H9 (cell line): ENCODE measurements around the gene ZFPM1. TPM values are rescaled to one million over a fixed set of nuclear protein-coding genes. Genes with fewer than 3 reads are reported as not detected.

Experiments
- DNase-seq: peaks from one replicate; pipeline ENCODE4 v3.0.0-alpha.2; 2017
- H2AFZ ChIP-seq: one replicate; pipeline ENCODE4 v1.6.1; 2013; ENCODE audit warnings: mild to moderate bottlenecking, low read length, control low read depth, moderate library complexity
- H2AK5ac ChIP-seq: 2 replicates; pipeline ENCODE4 v1.6.1; 2013; ENCODE audit warnings: low read length, control low read depth, mixed read lengths; ENCODE audit not compliant: insufficient read length
- H2BK120ac ChIP-seq: one replicate; pipeline ENCODE4 v1.6.1; 2013; ENCODE audit warnings: low read depth, mild to moderate bottlenecking, low read length, control low read depth, inconsistent platforms; ENCODE audit not compliant: poor library complexity, severe bottlenecking
- H2BK12ac ChIP-seq: 2 replicates; pipeline ENCODE4 v1.6.1; 2013; ENCODE audit warnings: low read length, control low read depth, mixed read lengths, low read depth; ENCODE audit not compliant: insufficient read length
- H2BK15ac ChIP-seq: 2 replicates; pipeline ENCODE4 v1.6.1; 2013; ENCODE audit warnings: low read depth, low read length, control low read depth
- H2BK20ac ChIP-seq: one replicate; pipeline ENCODE4 v1.6.1; 2013; ENCODE audit warnings: low read depth, mild to moderate bottlenecking, low read length, control low read depth, inconsistent platforms; ENCODE audit not compliant: poor library complexity, severe bottlenecking
- H2BK5ac ChIP-seq: 2 replicates; pipeline ENCODE4 v1.6.1; 2013; ENCODE audit warnings: low read length, control low read depth, mixed read lengths; ENCODE audit not compliant: insufficient read length
- H3K14ac ChIP-seq: 2 replicates; pipeline ENCODE4 v1.6.1; 2013; ENCODE audit warnings: low read length, control low read depth; ENCODE audit not compliant: insufficient read depth
- H3K18ac ChIP-seq: 2 replicates; pipeline ENCODE4 v1.6.1; 2013; ENCODE audit warnings: low read depth, mild to moderate bottlenecking, mixed read lengths, low read length, control low read depth; ENCODE audit not compliant: insufficient read length
- H3K23ac ChIP-seq: 2 replicates; pipeline ENCODE4 v1.6.1; 2013; ENCODE audit warnings: low read length, control low read depth, mixed read lengths, low read depth; ENCODE audit not compliant: insufficient read length
- H3K23me2 ChIP-seq: 2 replicates; pipeline ENCODE4 v1.6.1; 2013; ENCODE audit warnings: low read depth, mild to moderate bottlenecking, mixed read lengths, low read length, control low read depth; ENCODE audit not compliant: insufficient read length, poor library complexity, severe bottlenecking
- H3K27ac ChIP-seq: 2 replicates; pipeline ENCODE4 v1.5.1; 2013; ENCODE audit warnings: low read length, control low read depth, mixed read lengths, low read depth; ENCODE audit not compliant: insufficient read length
- H3K27me3 ChIP-seq: 2 replicates; pipeline ENCODE4 v1.6.1; 2013; ENCODE audit warnings: low read length, control low read depth, inconsistent platforms; ENCODE audit not compliant: insufficient read depth
- H3K4ac ChIP-seq: 2 replicates; pipeline ENCODE4 v1.6.1; 2013; ENCODE audit warnings: low read depth, mild to moderate bottlenecking, control low read depth, inconsistent platforms, low read length, moderate library complexity
- H3K4me1 ChIP-seq: 2 replicates; pipeline ENCODE4 v1.6.1; 2013; ENCODE audit warnings: low read length, control low read depth, inconsistent platforms; ENCODE audit not compliant: insufficient read depth
- H3K4me2 ChIP-seq: 2 replicates; pipeline ENCODE4 v1.6.1; 2013; ENCODE audit warnings: low read length, control low read depth, mixed read lengths; ENCODE audit not compliant: insufficient read length, insufficient read depth
- H3K56ac ChIP-seq: 2 replicates; pipeline ENCODE4 v1.6.1; 2013; ENCODE audit warnings: low read depth, mild to moderate bottlenecking, mixed read lengths, low read length, control low read depth; ENCODE audit not compliant: insufficient read length
- H3K79me1 ChIP-seq: 2 replicates; pipeline ENCODE4 v1.6.1; 2013; ENCODE audit warnings: low read depth, mild to moderate bottlenecking, moderate library complexity, low read length, control low read depth, inconsistent platforms; ENCODE audit not compliant: insufficient read depth, poor library complexity, severe bottlenecking
- H3K79me2 ChIP-seq: 2 replicates; pipeline ENCODE4 v1.6.1; 2013; ENCODE audit warnings: low read length, control low read depth, inconsistent platforms; ENCODE audit not compliant: insufficient read depth
- H3K9ac ChIP-seq: 2 replicates; pipeline ENCODE4 v1.6.1; 2013; ENCODE audit warnings: low read length, control low read depth, mixed read lengths; ENCODE audit not compliant: insufficient read length; ENCODE audit errors: extremely low read depth
- H3K9me3 ChIP-seq: one replicate; pipeline ENCODE4 v1.6.1; 2013; ENCODE audit warnings: low read depth, low read length, inconsistent platforms; ENCODE audit not compliant: control insufficient read depth
- H3T11ph ChIP-seq: one replicate; pipeline ENCODE4 v1.6.1; 2013; ENCODE audit warnings: mild to moderate bottlenecking, low read length, control low read depth, inconsistent platforms
- H4K20me1 ChIP-seq: one replicate; pipeline ENCODE4 v1.6.1; 2013; ENCODE audit not compliant: control insufficient read depth, insufficient read length, insufficient read depth
- H4K5ac ChIP-seq: 2 replicates; pipeline ENCODE4 v1.6.1; 2013; ENCODE audit warnings: low read depth, mild to moderate bottlenecking, mixed read lengths, low read length, control low read depth; ENCODE audit not compliant: insufficient read length
- H4K8ac ChIP-seq: replicated peaks from 2 replicates; pipeline ENCODE4 v1.6.1; 2013; ENCODE audit warnings: low read length, control low read depth, mixed read lengths, low read depth; ENCODE audit not compliant: insufficient read length
- H4K91ac ChIP-seq: 2 replicates; pipeline ENCODE4 v1.6.1; 2013; ENCODE audit warnings: low read depth, mild to moderate bottlenecking, moderate library complexity, mixed read lengths, low read length, control low read depth; ENCODE audit not compliant: insufficient read length
- H3K27ac Mint-ChIP-seq, 3 experiments: 2 replicates in 2 of 3; 3 replicates in 1 of 3; pipeline ENCODE4 v1.8.0; 2020 to 2021; ENCODE audit warnings: mixed read lengths in 3 of 3, mild to moderate bottlenecking in 1 of 3, moderate library complexity in 1 of 3
- H3K27me3 Mint-ChIP-seq: 2 replicates; pipeline ENCODE4 v1.8.0; 2021; ENCODE audit warnings: low read depth, mild to moderate bottlenecking, moderate library complexity, mixed read lengths
- H3K36me3 Mint-ChIP-seq, 3 experiments: 2 replicates in 2 of 3; 3 replicates in 1 of 3; pipeline ENCODE4 v1.8.0; 2020 to 2021; ENCODE audit warnings: low read depth in 3 of 3, mixed read lengths in 3 of 3; ENCODE audit not compliant: insufficient read depth in 1 of 3
- H3K4me1 Mint-ChIP-seq, 2 experiments: 2 replicates each; pipeline ENCODE4 v1.8.0; 2020; ENCODE audit warnings: mixed read lengths in 2 of 2
- H3K4me3 Mint-ChIP-seq, 2 experiments: 2 replicates in 1 of 2; 3 replicates in 1 of 2; pipeline ENCODE4 v1.8.0; 2020 to 2021; ENCODE audit warnings: mild to moderate bottlenecking in 2 of 2, mixed read lengths in 2 of 2, moderate library complexity in 1 of 2
- H3K9me3 Mint-ChIP-seq, 2 experiments: 2 replicates in 1 of 2; 3 replicates in 1 of 2; pipeline ENCODE4 v1.8.0; 2020; ENCODE audit warnings: mild to moderate bottlenecking in 2 of 2, mixed read lengths in 2 of 2, moderate library complexity in 1 of 2
- WGBS: extraction: QIAGEN DNeasy Blood & Tissue Kit; methylation state at CpG from one replicate; pipeline ENCODE4 v1.1.7; 2013; ENCODE audit warnings: missing lambda C conversion rate, low lambda C conversion rate, mixed read lengths; ENCODE audit not compliant: insufficient read length; ENCODE audit errors: extremely low coverage; 5-methylcytosine and 5-hydroxymethylcytosine counted together
- total RNA-seq: library from RNA; stranded (reverse); gene quantifications from 2 replicates; pipeline ENCODE4 v1.2.1, GENCODE V29; 2021
- TF ChIP-seq, protein P1 (sequence below): fragments of 200-600 bp; sonication (generic); conservative IDR thresholded peaks from 3 replicates; pipeline ENCODE4 v1.8.0; 2021; ENCODE audit warnings: antibody characterized with exemption, mild to moderate bottlenecking

The ZFPM1 gene
- total RNA-seq, 1 experiment from 2014 or later = 3.6 TPM

DNA sequence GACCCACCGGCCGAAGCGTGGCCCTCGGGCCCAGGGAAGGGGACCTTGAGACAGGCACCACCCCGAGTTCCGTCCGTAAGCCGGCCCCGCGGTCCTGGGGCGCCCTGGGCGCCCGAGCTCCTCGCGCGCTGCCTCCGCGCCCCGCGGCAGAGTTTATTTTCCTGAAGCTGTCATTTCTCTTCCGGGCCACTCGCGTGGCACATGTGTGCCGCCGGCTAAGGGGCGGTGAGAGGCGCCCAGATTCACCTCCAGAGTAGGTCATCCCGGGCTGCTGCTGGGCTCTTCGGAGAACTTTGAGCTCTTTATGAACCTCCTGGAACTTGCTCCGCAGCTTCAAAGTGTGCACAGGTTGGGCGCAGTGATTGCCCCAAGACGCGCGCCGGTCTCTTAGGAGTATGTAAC, 117.6 kb downstream of the ZFPM1 start:
- Histone ChIP-seq H4K20me1 (no peaks in the 10 kb centered on the region), H2AFZ (no peak overlapping the region), H3K4ac (no peak overlapping the region), H2BK20ac (no peak overlapping the region), H3K9me3 (no peaks in the 10 kb centered on the region), H2BK12ac (no peak overlapping the region), H3K14ac (no peak overlapping the region), H2AK5ac (no peak overlapping the region), H2BK120ac (no peak overlapping the region), H3K56ac (no peak overlapping the region), H3K27me3 (no peaks in the 10 kb centered on the region), H3K4me2 (peak overlapping the region; percentile 71), H3K23ac (no peak overlapping the region), H3K79me1 (peaks cover 7% of the 10 kb centered on the region), H4K5ac (no peak overlapping the region), H4K91ac (no peak overlapping the region), H3K27ac (no peak overlapping the region), H2BK5ac (no peak overlapping the region), H3K9ac (peak overlapping the region; percentile 39), H3T11ph (no peak overlapping the region), H4K8ac (no peak overlapping the region), H3K18ac (no peak overlapping the region), H3K23me2 (peaks cover 12% of the 10 kb centered on the region), H2BK15ac (no peak overlapping the region), H3K4me1 (peaks cover 5% of the 10 kb centered on the region; the same call in 1 of the 2 replicates), H3K79me2 (peaks cover 18% of the 10 kb centered on the region; the same call in 1 of the 2 replicates)
- Mint-ChIP-seq H3K27ac (peak overlapping the region; percentile 24 to 84 (median 75); a peak in 3 of 7 replicates), H3K9me3 (no peaks in the 10 kb centered on the region; a peak in 2 of 5 replicates), H3K36me3 (peaks cover 5 to 21% (median 21%) of the 10 kb centered on the region in 3 experiments; a peak in 5 of 7 replicates), H3K4me1 (peaks cover 19 to 20% of the 10 kb centered on the region in 2 experiments), H3K4me3 (peak overlapping the region; percentile 88 to 92), H3K27me3 (no peaks in the 10 kb centered on the region)
- no CpG with 5 or more reads among the region's 35 CpGs for WGBS
- DNase-seq = no peak
- TF ChIP-seq, protein P1, sequence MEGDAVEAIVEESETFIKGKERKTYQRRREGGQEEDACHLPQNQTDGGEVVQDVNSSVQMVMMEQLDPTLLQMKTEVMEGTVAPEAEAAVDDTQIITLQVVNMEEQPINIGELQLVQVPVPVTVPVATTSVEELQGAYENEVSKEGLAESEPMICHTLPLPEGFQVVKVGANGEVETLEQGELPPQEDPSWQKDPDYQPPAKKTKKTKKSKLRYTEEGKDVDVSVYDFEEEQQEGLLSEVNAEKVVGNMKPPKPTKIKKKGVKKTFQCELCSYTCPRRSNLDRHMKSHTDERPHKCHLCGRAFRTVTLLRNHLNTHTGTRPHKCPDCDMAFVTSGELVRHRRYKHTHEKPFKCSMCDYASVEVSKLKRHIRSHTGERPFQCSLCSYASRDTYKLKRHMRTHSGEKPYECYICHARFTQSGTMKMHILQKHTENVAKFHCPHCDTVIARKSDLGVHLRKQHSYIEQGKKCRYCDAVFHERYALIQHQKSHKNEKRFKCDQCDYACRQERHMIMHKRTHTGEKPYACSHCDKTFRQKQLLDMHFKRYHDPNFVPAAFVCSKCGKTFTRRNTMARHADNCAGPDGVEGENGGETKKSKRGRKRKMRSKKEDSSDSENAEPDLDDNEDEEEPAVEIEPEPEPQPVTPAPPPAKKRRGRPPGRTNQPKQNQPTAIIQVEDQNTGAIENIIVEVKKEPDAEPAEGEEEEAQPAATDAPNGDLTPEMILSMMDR = no peak
